Right lobe of liver (tissue), 6 donors: Measurements from ENCODE around the gene NCF2. TPM values are rescaled to one million over a fixed set of nuclear protein-coding genes. Genes with fewer than 3 reads are reported as not detected.

Source experiments
- ATAC-seq, 4 donors: fragments of 200-7000 bp; cut with Tn5 transposase; one replicate each; pipeline ENCODE4 v1.9.1; 2020; ENCODE audit warnings: mild to moderate bottlenecking in 4 of 4, moderate library complexity in 4 of 4
- DNase-seq, 3 donors: peaks; one replicate each; pipeline ENCODE4 v3.0.0-alpha.2; 2020
- H3K27ac ChIP-seq, 3 donors: fragments of 200-600 bp; one replicate each; pipeline ENCODE4 v1.8.0; 2022
- H3K27me3 ChIP-seq, 2 donors: fragments of 200-600 bp; one replicate each; pipeline ENCODE4 v1.8.0; 2022
- H3K36me3 ChIP-seq, 4 donors: fragments of 200-600 bp; sonication (generic) in 1 of 4; one replicate each; pipeline versions ENCODE4 v1.5.1 to v1.8.0; 2017 to 2022; ENCODE audit warnings: control low read depth in 1 of 4
- H3K4me1 ChIP-seq, 4 donors: fragments of 200-600 bp; sonication (generic) in 1 of 4; one replicate each; pipeline versions ENCODE4 v1.5.1 to v1.8.0; 2017 to 2022; ENCODE audit warnings: control low read depth in 1 of 4
- H3K4me3 ChIP-seq, 3 donors: fragments of 200-600 bp; one replicate each; pipeline ENCODE4 v1.8.0; 2022
- H3K9me3 ChIP-seq, 4 donors: fragments of 200-600 bp; sonication (generic) in 1 of 4; one replicate each; pipeline versions ENCODE4 v1.5.1 to v1.8.0; 2017 to 2022; ENCODE audit warnings: control low read depth in 1 of 4
- POLR2A ChIP-seq: fragments of 450-650 bp; IDR thresholded peaks from one replicate; pipeline ENCODE4 v1.6.1; 2017; ENCODE audit warnings: antibody characterized with exemption, mild to moderate bottlenecking
- WGBS: methylation state at CpG from one replicate; pipeline ENCODE4 v1.1.6; 2018; ENCODE audit warnings: low coverage, low lambda C conversion rate; ENCODE audit not compliant: insufficient coverage; ENCODE audit errors: missing lambda C conversion rate; 5-methylcytosine and 5-hydroxymethylcytosine counted together
- intact Hi-C, 2 donors: fragments of 100-400 bp; cut with DNase I; formaldehyde crosslinking; loops; one replicate each; pipeline versions ENCODE4 v1.11.2 to v1.14.1; 2022
- total RNA-seq, 6 experiments: library from RNA; depleted of rRNA in 2 of 6; stranded (reverse); fragments of >200 nt in 2 of 6; fragmentation: NEBNext Ultra II Directional in 3 of 6; extraction: Animal tissue kit (Norgen Biotek cat#: 25700) in 3 of 6; gene quantifications; one replicate each; pipeline versions ENCODE4 v1.1.0 to v1.2.4, GENCODE V29; 2016 to 2023
- TF ChIP-seq, protein P1 (sequence below), 4 donors: fragments of 200-600 bp in 3 of 4; fragments of 450-650 bp in 1 of 4; IDR thresholded peaks; one replicate each; pipeline versions ENCODE4 v1.5.1 to v1.8.0; 2016 to 2022; ENCODE audit warnings: antibody characterized with exemption in 4 of 4, mild to moderate bottlenecking in 2 of 4
- donor health status: DM: no; HTN: yes; CAD: no.
- donor health status: DM: no; HTN: no; CAD: no.
- donor health status: DM: no; HTN: no; CAD: no.
- donor health status: DM: no; HTN: yes; CAD: no.
- donor health status: DM: no; HTN: yes; CAD: no.

Gene NCF2
- total RNA-seq, 6 experiments from 2014 or later = 3.0 to 11.4 (median 7.9) TPM

DNA sequence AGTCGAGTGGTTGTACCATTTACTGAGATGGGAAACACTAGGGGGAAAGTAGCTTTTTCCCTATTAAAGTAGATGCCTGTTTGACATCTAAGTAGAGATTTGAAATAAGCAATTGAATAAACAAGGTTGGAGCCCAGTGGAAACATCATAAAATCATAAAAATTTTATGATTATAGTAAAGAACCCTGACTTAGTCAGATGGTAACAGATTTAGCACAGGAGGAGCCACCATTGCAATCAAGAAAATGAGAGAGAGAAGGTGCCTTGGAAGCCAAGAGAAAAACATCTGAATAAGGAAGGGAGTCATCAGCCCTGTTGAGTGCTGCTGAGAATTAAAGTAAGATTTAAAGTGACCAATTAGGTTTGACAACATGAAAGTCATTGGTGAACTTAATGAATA lies 68.2 kb downstream of the NCF2 start:
- TF ChIP-seq POLR2A = no peak
- TF ChIP-seq, protein P1, sequence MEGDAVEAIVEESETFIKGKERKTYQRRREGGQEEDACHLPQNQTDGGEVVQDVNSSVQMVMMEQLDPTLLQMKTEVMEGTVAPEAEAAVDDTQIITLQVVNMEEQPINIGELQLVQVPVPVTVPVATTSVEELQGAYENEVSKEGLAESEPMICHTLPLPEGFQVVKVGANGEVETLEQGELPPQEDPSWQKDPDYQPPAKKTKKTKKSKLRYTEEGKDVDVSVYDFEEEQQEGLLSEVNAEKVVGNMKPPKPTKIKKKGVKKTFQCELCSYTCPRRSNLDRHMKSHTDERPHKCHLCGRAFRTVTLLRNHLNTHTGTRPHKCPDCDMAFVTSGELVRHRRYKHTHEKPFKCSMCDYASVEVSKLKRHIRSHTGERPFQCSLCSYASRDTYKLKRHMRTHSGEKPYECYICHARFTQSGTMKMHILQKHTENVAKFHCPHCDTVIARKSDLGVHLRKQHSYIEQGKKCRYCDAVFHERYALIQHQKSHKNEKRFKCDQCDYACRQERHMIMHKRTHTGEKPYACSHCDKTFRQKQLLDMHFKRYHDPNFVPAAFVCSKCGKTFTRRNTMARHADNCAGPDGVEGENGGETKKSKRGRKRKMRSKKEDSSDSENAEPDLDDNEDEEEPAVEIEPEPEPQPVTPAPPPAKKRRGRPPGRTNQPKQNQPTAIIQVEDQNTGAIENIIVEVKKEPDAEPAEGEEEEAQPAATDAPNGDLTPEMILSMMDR (IDR thresholded peaks at IDR 0.05) = no peak
- Histone ChIP-seq H3K36me3 (peaks cover 0 to 25% (median 12%) of the 10 kb centered on the region in 4 donors), H3K27ac (no peak overlapping the region), H3K27me3 (no peaks in the 10 kb centered on the region), H3K4me3 (no peak overlapping the region), H3K4me1 (no peaks in the 10 kb centered on the region), H3K9me3 (no peaks in the 10 kb centered on the region)
- 86% methylated on average over 1 of the region's 1 CpG for WGBS
- DNase-seq (no peak), ATAC-seq (no peak)
- intact Hi-C loops = no loop called here

DNA sequence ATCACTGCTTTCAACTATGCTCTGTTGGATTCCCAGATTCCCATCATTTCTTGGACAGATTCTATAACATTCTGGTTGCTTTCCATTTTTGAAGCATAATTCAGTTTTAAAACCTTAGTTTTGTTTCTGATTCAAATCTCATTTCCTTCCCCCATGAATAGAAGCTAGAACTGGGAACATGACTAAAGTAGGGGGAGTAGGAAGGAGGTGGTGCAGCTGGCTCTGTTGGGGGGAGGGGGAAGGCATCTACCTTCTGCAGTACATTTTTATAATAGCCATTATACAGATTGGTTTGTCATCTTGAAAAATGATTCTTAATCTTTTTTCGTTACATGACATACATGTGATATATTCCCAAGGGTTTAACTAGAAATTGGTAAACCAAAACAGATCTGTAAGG lies 69.9 kb downstream of the NCF2 start:
- H3K27ac ChIP-seq = no peak overlapping the region
- intact Hi-C loops = no loop called here
- H3K36me3 ChIP-seq = peaks cover 0 to 24% (median 11%) of the 10 kb centered on the region in 4 donors
- no peak overlapping the region for H3K4me3 ChIP-seq
- no peaks in the 10 kb centered on the region for H3K9me3 ChIP-seq
- no peak for ATAC-seq
- 67% methylated on average over 1 of the region's 1 CpG for WGBS
- H3K27me3 ChIP-seq = no peaks in the 10 kb centered on the region
- no peak for DNase-seq
- no peaks in the 10 kb centered on the region for H3K4me1 ChIP-seq
- TF ChIP-seq, protein P1 (IDR thresholded peaks at IDR 0.05) = no peak
- TF ChIP-seq POLR2A = no peak

DNA sequence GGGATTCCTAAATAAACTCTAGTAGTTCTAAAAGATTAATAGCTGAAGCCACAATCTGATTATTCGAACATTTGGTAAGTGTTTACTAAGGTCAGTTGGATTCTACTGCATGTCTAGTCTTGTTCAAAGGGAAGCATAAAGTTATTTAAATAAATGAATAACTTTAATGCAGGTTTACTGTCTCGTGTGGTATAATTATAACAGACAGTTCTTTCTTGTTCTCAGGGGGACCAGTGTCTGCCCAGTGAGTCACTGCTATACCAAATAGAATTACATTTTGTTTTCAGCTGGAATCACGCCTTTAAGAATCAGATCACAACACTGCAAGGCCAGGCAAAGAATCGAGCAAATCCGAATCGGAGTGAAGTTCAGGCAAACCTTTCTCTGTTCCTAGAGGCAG lies 72.9 kb downstream of the NCF2 start:
- Histone ChIP-seq H3K4me1 (peaks cover 0 to 12% (median 0%) of the 10 kb centered on the region in 4 donors), H3K27ac (no peak overlapping the region), H3K4me3 (no peak overlapping the region), H3K9me3 (no peaks in the 10 kb centered on the region), H3K27me3 (no peaks in the 10 kb centered on the region), H3K36me3 (peaks cover 0 to 24% (median 9%) of the 10 kb centered on the region in 4 donors)
- DNase-seq (no peak), ATAC-seq (no peak)
- 81% methylated on average over 5 of the region's 6 CpGs for WGBS
- intact Hi-C loops = no loop called here
- TF ChIP-seq, protein P1 (IDR thresholded peaks at IDR 0.05) = no peak
- no peak for TF ChIP-seq POLR2A

DNA sequence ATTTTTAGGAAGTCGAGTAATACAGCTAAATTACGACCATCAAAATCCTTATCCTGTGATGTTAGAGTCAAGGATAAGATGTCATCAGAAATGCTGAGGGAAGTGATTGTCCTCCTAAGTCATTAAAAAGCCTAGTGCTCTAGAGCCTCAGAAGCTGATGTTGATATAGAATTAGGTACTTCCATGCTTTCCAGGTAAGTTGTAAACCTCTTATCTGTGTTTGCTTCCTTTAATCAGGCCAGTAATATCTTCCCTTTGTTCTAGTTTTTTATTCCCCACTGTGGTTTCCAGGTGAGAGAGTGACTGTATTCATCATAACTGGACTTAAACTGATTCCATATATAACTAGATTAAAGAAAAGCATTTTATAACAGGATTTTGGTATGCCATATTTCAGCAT lies 73.5 kb downstream of the NCF2 start:
- Histone ChIP-seq H3K4me3 (no peak overlapping the region), H3K27ac (no peak overlapping the region), H3K4me1 (peaks cover 0 to 12% (median 0%) of the 10 kb centered on the region in 4 donors), H3K36me3 (peaks cover 0 to 24% (median 9%) of the 10 kb centered on the region in 4 donors), H3K27me3 (no peaks in the 10 kb centered on the region), H3K9me3 (no peaks in the 10 kb centered on the region)
- intact Hi-C loops = no loop called here
- DNase-seq (no peak), ATAC-seq (no peak)
- WGBS = 93% methylated on average over 2 of the region's 2 CpGs
- TF ChIP-seq, protein P1 (IDR thresholded peaks at IDR 0.05) = no peak
- TF ChIP-seq POLR2A = no peak
